ENCODE results near the gene CDC42BPG. TPM values are rescaled to one million over a fixed set of nuclear protein-coding genes. Genes with fewer than 3 reads are reported as not detected.

CDC42BPG gene
- total and polyA plus RNA-seq, 10 of the 15 experiments (the other 5 are each of a cell fraction or from before 2014, with no cell fraction given), result 0.02 to 1.3 (median 0.09) TPM; not detected in 1

DNA sequence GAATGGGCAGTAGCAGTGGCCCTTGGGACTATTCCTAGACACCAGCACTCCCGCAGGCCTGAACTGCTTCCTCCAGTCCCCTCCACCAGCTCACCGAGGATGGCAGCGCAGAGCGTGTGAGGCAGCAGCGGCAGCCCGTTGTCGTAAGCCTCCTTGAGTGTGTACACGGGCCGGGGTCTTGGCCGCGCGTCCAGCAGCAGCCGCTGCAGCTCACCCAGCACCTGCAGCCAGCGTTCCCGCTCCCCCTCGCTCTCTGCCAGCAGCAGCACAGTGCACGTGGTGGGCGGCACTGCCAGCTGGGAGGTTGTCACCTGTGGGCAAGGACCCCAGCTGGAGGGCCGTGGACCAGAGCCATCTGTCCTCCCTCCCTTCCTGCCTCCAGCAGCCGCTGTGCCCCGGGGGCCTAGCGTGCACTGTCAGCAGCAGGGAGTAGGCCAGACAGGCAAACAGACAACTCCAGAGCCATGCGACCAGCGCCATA is 13.0 kb downstream of the CDC42BPG start:
- no peak overlapping the region for H3K27ac ChIP-seq (ENCODE audit: control insufficient read depth, insufficient read depth)
- H3K4me2 ChIP-seq (ENCODE audit: control insufficient read depth, insufficient read depth), result no peak overlapping the region
- DNase-seq (ENCODE audit: low read depth, low spot score) (no peak), ATAC-seq (no peak), FAIRE-seq (no peak)
- ChIA-PET SMC1A (ENCODE audit: uncharacterized antibody, unreplicated experiment) (no interaction called here), CTCF (no interaction called here), RAD21 (ENCODE audit: unreplicated experiment) (no interaction called here), POLR2A (no interaction called here)
- intact Hi-C loops (cut with micrococcal nuclease; ENCODE audit: unreplicated experiment), result no loop called here
- H3K9me3 ChIP-seq (replicated peaks; ENCODE audit: control insufficient read depth, insufficient read depth, low read length), result no peaks in the 10 kb centered on the region
- no peaks in the 10 kb centered on the region for H3K27me3 ChIP-seq (replicated peaks in 1 of 2; ENCODE audit: control insufficient read depth in 2 of 2, insufficient read depth in 2 of 2, low read length in 1 of 2)
- no peaks in the 10 kb centered on the region for H4K20me1 ChIP-seq (ENCODE audit: control insufficient read depth, insufficient read depth)
- no peak overlapping the region for H3K9ac ChIP-seq (ENCODE audit: control insufficient read depth, insufficient read depth, low read length)
- H3K79me2 ChIP-seq (ENCODE audit: control insufficient read depth, insufficient read depth, low read length), result no peaks in the 10 kb centered on the region
- no peaks in the 10 kb centered on the region for H3K4me1 ChIP-seq (ENCODE audit: control insufficient read depth, insufficient read depth, low read length)
- 75% methylated on average over 24 of the region's 24 CpGs for WGBS (ENCODE audit: insufficient coverage, insufficient replicate concordance, low lambda C conversion rate, missing lambda C conversion rate)
- no peak overlapping the region for H2AFZ ChIP-seq (ENCODE audit: control insufficient read depth, low read depth, low read length)
- no TSS peak for BruUV-seq (replicated peaks)
- H3K4me3 ChIP-seq, result no peak overlapping the region
- no peaks in the 10 kb centered on the region for H3K36me3 ChIP-seq (ENCODE audit: control insufficient read depth in 2 of 2, insufficient read depth in 2 of 2, low read length in 1 of 2)
- TF ChIP-seq, protein P1, sequence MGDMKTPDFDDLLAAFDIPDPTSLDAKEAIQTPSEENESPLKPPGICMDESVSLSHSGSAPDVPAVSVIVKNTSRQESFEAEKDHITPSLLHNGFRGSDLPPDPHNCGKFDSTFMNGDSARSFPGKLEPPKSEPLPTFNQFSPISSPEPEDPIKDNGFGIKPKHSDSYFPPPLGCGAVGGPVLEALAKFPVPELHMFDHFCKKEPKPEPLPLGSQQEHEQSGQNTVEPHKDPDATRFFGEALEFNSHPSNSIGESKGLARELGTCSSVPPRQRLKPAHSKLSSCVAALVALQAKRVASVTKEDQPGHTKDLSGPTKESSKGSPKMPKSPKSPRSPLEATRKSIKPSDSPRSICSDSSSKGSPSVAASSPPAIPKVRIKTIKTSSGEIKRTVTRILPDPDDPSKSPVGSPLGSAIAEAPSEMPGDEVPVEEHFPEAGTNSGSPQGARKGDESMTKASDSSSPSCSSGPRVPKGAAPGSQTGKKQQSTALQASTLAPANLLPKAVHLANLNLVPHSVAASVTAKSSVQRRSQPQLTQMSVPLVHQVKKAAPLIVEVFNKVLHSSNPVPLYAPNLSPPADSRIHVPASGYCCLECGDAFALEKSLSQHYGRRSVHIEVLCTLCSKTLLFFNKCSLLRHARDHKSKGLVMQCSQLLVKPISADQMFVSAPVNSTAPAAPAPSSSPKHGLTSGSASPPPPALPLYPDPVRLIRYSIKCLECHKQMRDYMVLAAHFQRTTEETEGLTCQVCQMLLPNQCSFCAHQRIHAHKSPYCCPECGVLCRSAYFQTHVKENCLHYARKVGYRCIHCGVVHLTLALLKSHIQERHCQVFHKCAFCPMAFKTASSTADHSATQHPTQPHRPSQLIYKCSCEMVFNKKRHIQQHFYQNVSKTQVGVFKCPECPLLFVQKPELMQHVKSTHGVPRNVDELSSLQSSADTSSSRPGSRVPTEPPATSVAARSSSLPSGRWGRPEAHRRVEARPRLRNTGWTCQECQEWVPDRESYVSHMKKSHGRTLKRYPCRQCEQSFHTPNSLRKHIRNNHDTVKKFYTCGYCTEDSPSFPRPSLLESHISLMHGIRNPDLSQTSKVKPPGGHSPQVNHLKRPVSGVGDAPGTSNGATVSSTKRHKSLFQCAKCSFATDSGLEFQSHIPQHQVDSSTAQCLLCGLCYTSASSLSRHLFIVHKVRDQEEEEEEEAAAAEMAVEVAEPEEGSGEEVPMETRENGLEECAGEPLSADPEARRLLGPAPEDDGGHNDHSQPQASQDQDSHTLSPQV (IDR thresholded peaks at IDR 0.05), result no peak
- no peak for TF ChIP-seq SREBF1 (IDR thresholded peaks at IDR 0.05; ENCODE audit: low read length)
- in situ Hi-C loops (cut with MboI), result no loop called here
